SK-N-SH (cell line): Measurements from ENCODE around the gene USP22. TPM values are rescaled to one million over a fixed set of nuclear protein-coding genes. Genes with fewer than 3 reads are reported as not detected.

Experiments
- CTCF ChIA-PET: fragments of 300-600, 350-600 bp; formaldehyde crosslinking; extraction: SDS; loops from one replicate; lab custom pipeline; 2021; lab: Yijun Ruan, JAX
- POLR2A ChIA-PET: fragments of 350-600 bp; sonication (Branson Sonifier 250); formaldehyde crosslinking; extraction: SDS; loops from one replicate; lab custom pipeline; 2020; ENCODE audit warnings: antibody characterized with exemption, inconsistent platforms; lab: Yijun Ruan, JAX
- DNase-seq: peaks from one replicate; pipeline ENCODE4 v3.0.0; 2012
- H2AFZ ChIP-seq: fragments of 200-600 bp; sonication (generic); 2 replicates; pipeline ENCODE4 v1.8.1; 2016; ENCODE audit warnings: antibody characterized with exemption, mild to moderate bottlenecking, low read depth
- H3F3A ChIP-seq: fragments of 200-600 bp; sonication (generic); replicated peaks from 2 replicates; pipeline ENCODE3; 2016; ENCODE audit warnings: antibody characterized with exemption, mild to moderate bottlenecking; ENCODE audit not compliant: insufficient read depth
- H3K27ac ChIP-seq, 2 experiments: fragments of 200-500 bp in 1 of 2; fragments of 200-600 bp in 1 of 2; sonication (Bioruptor generic) in 1 of 2; sonication (generic), shearing (Covaris generic) in 1 of 2; 2 replicates each; pipeline versions ENCODE4 v1.5.1 to v1.6.1; 2014 to 2016; ENCODE audit warnings: low read depth in 2 of 2, inconsistent platforms in 1 of 2, low read length in 1 of 2, mild to moderate bottlenecking in 1 of 2, mixed read lengths in 1 of 2
- H3K27me3 ChIP-seq: fragments of 200-600 bp; sonication (generic), shearing (Covaris generic); 2 replicates; pipeline ENCODE4 v1.6.1; 2016; ENCODE audit warnings: mixed run types; ENCODE audit not compliant: insufficient read depth
- H3K36me3 ChIP-seq, 2 experiments: fragments of 200-500 bp in 1 of 2; fragments of 200-600 bp in 1 of 2; sonication (Bioruptor generic) in 1 of 2; sonication (generic) in 1 of 2; replicated peaks in 1 of 2; 2 replicates each; pipeline versions ENCODE3 to v1.5.1; 2014 to 2016; ENCODE audit warnings: low read length in 1 of 2, mild to moderate bottlenecking in 1 of 2; ENCODE audit not compliant: insufficient read depth in 2 of 2, control insufficient read depth in 1 of 2
- H3K4me1 ChIP-seq, 2 experiments: fragments of 200-500 bp in 1 of 2; fragments of 200-600 bp in 1 of 2; sonication (Bioruptor generic) in 1 of 2; sonication (generic), shearing (Covaris generic) in 1 of 2; 2 replicates each; pipeline versions ENCODE4 v1.5.1 to v1.6.1; 2014 to 2016; ENCODE audit warnings: low read depth in 1 of 2, low read length in 1 of 2, mixed run types in 1 of 2; ENCODE audit not compliant: insufficient read depth in 2 of 2, control insufficient read depth in 1 of 2
- H3K4me2 ChIP-seq: fragments of 200-600 bp; sonication (generic), shearing (Covaris generic); 2 replicates; pipeline ENCODE4 v1.6.1; 2017; ENCODE audit warnings: mixed run types
- H3K4me3 ChIP-seq, 2 experiments: fragments of 200-500 bp in 1 of 2; fragments of 200-600 bp in 1 of 2; sonication (Bioruptor generic) in 1 of 2; sonication (generic), shearing (Covaris generic) in 1 of 2; 2 replicates each; pipeline versions ENCODE4 v1.5.1 to v1.8.1; 2014 to 2016; ENCODE audit warnings: low read depth in 2 of 2, inconsistent platforms in 1 of 2, low read length in 1 of 2, mild to moderate bottlenecking in 1 of 2, mixed read lengths in 1 of 2, moderate library complexity in 1 of 2
- H3K79me2 ChIP-seq: fragments of 200-600 bp; sonication (generic); 2 replicates; pipeline ENCODE4 v1.8.1; 2017; ENCODE audit warnings: mild to moderate bottlenecking; ENCODE audit not compliant: insufficient read depth
- H3K9ac ChIP-seq: fragments of 200-600 bp; sonication (generic); 2 replicates; pipeline ENCODE4 v1.6.1; 2017; ENCODE audit warnings: mixed run types
- H3K9me2 ChIP-seq: fragments of 200-600 bp; sonication (generic); 2 replicates; pipeline ENCODE4 v1.6.1; 2017; ENCODE audit warnings: mixed run types
- H3K9me3 ChIP-seq: fragments of 200-600 bp; sonication (generic); 2 replicates; pipeline ENCODE4 v1.6.1; 2017; ENCODE audit warnings: mixed run types, mild to moderate bottlenecking, moderate library complexity
- H4K20me1 ChIP-seq: fragments of 200-600 bp; sonication (generic); 2 replicates; pipeline ENCODE4 v1.6.1; 2017; ENCODE audit warnings: mild to moderate bottlenecking, mixed run types; ENCODE audit not compliant: insufficient read depth
- CHD2 ChIP-seq: fragments of 150-350 bp; IDR thresholded peaks from 2 replicates; pipeline ENCODE4 v1.6.1; 2018; ENCODE audit warnings: low read length; ENCODE audit not compliant: partially characterized antibody
- CTCF ChIP-seq: fragments of 200-600 bp; sonication (generic); IDR thresholded peaks from 2 replicates; pipeline ENCODE4 v1.6.1; 2017; ENCODE audit warnings: antibody characterized with exemption, mild to moderate bottlenecking, moderate library complexity
- EP300 ChIP-seq, 2 experiments: IDR thresholded peaks; 2 replicates each; pipeline versions ENCODE4 v1.4.0 to v1.6.1; 2012; ENCODE audit warnings: borderline replicate concordance in 1 of 2, low read depth in 1 of 2, low read length in 1 of 2
- FOSL2 ChIP-seq: IDR thresholded peaks from 2 replicates; pipeline ENCODE4 v1.4.0; 2012; ENCODE audit warnings: low read depth, mild to moderate bottlenecking, moderate library complexity, borderline replicate concordance
- FOXJ3 ChIP-seq: sonication (generic); formaldehyde crosslinking; IDR thresholded peaks from 2 replicates; pipeline ENCODE4 v1.5.1; 2020; ENCODE audit warnings: mild to moderate bottlenecking, missing genetic modification reagents
- GABPA ChIP-seq: IDR thresholded peaks from 2 replicates; pipeline ENCODE4 v1.4.0; 2012; ENCODE audit warnings: low read depth, mild to moderate bottlenecking
- IRF3 ChIP-seq: fragments of 150-350 bp; IDR thresholded peaks from 2 replicates; pipeline ENCODE4 v1.6.1; 2016; ENCODE audit warnings: mild to moderate bottlenecking, low read depth, low read length
- JUND ChIP-seq: IDR thresholded peaks from 2 replicates; pipeline ENCODE4 v1.4.0; 2012
- MXI1 ChIP-seq: IDR thresholded peaks from 2 replicates; pipeline ENCODE4 v1.6.1; 2012; ENCODE audit warnings: mild to moderate bottlenecking, low read depth, low read length, improper control_type of control experiment
- PBX3 ChIP-seq: IDR thresholded peaks from 2 replicates; pipeline ENCODE4; 2012
- REST ChIP-seq: IDR thresholded peaks from 2 replicates; pipeline ENCODE4 v1.6.1; 2012; ENCODE audit warnings: mild to moderate bottlenecking, low read depth, low read length, moderate library complexity
- RFX5 ChIP-seq: IDR thresholded peaks from 2 replicates; pipeline ENCODE4 v1.6.1; 2012; ENCODE audit warnings: mild to moderate bottlenecking, improper control_type of control experiment, low read length
- SIN3A ChIP-seq: IDR thresholded peaks from 2 replicates; pipeline ENCODE4 v1.6.1; 2012; ENCODE audit warnings: low read depth, mild to moderate bottlenecking, low read length, moderate library complexity, borderline replicate concordance
- TCF12 ChIP-seq: IDR thresholded peaks from 2 replicates; pipeline ENCODE4 v1.4.0; 2012
- TEAD4 ChIP-seq: IDR thresholded peaks from 2 replicates; pipeline ENCODE4 v1.4.0; 2012; ENCODE audit warnings: mild to moderate bottlenecking, borderline replicate concordance; ENCODE audit not compliant: insufficient read depth
- USF2 ChIP-seq: fragments of 150-350 bp; IDR thresholded peaks from 2 replicates; pipeline ENCODE4 v1.6.1; 2017; ENCODE audit warnings: antibody characterized with exemption, low read length, low read depth, borderline replicate concordance
- YY1 ChIP-seq: IDR thresholded peaks from 2 replicates; pipeline ENCODE4 v1.4.0; 2012; ENCODE audit warnings: low read depth, mild to moderate bottlenecking
- WGBS: methylation state at CpG from one replicate; pipeline ENCODE4 v1.1.6; 2017; ENCODE audit warnings: low lambda C conversion rate; 5-methylcytosine and 5-hydroxymethylcytosine counted together
- polyA plus RNA-seq, 3 experiments: library from polyadenylated mRNA; depleted of rRNA; stranded (reverse); fragments of >200 nt; gene quantifications; 2 replicates each; pipeline ENCODE4 v1.2.3, GENCODE V29; 2012

The USP22 gene
- polyA plus RNA-seq, 1 of the 3 experiments (the other 2 are of a cell fraction): 142 TPM

GRCh38 chr17:21030375-21030774, 12.4 kb downstream of the USP22 start (continued):
- TF ChIP-seq REST: no peak
- TF ChIP-seq MXI1: no peak

- Histone ChIP-seq H3K9me2 (no peaks in the 10 kb centered on the region), H3K9me3 (no peaks in the 10 kb centered on the region), H2AFZ (no peak overlapping the region), H3K27me3 (no peaks in the 10 kb centered on the region), H3K4me2 (0 out of 2 replicates have a peak overlapping the region, but pooled peaks have one; percentile 11), H3F3A (peaks cover 20% of the 10 kb centered on the region), H4K20me1 (peaks cover 100% of the 10 kb centered on the region), H3K4me3 (peak overlapping the region in 1 of 2 experiments; percentile 35; a peak in 1 of 4 replicates), H3K4me1 (peaks cover 5 to 19% of the 10 kb centered on the region in 2 experiments; a peak in 3 of 4 replicates), H3K79me2 (peaks cover 98% of the 10 kb centered on the region), H3K9ac (no peak overlapping the region), H3K27ac (no peak overlapping the region), H3K36me3 (peaks cover 29 to 45% of the 10 kb centered on the region in 2 experiments)
- ChIA-PET POLR2A (no interaction called here), CTCF (no interaction called here)
- WGBS: 74% methylated on average over 2 of the region's 2 CpGs
- no peak for DNase-seq
- TF ChIP-seq PBX3: no peak
- no peak for TF ChIP-seq YY1
- TF ChIP-seq SIN3A: no peak
- TF ChIP-seq MXI1: no peak
- TF ChIP-seq FOXJ3: no peak
- no peak for TF ChIP-seq TCF12
- no peak for TF ChIP-seq JUND
Measured at GRCh38 chr17:21029515-21029914, 13.3 kb downstream of the USP22 start.

- ChIA-PET POLR2A (no interaction called here), CTCF (interaction anchor here (1.0 kb wide), 1 partner anchor 15 kb away, joined by 3 read pairs; no protein-coding TSS in a partner anchor)
- H3K27me3 ChIP-seq: no peaks in the 10 kb centered on the region
- no peak for DNase-seq
- H3K27ac ChIP-seq: no peak overlapping the region
- H3K9me2 ChIP-seq: no peaks in the 10 kb centered on the region
- H3F3A ChIP-seq: peaks cover 20% of the 10 kb centered on the region
- no peaks in the 10 kb centered on the region for H3K9me3 ChIP-seq
- H3K36me3 ChIP-seq: peaks cover 33 to 49% of the 10 kb centered on the region in 2 experiments
- H3K4me2 ChIP-seq: no peak overlapping the region
- peaks cover under 1 to 14% of the 10 kb centered on the region in 2 experiments; a peak in 2 of 4 replicates for H3K4me1 ChIP-seq
- peaks cover 100% of the 10 kb centered on the region for H4K20me1 ChIP-seq
- H3K4me3 ChIP-seq: no peak overlapping the region; a peak in 1 of 4 replicates
- H2AFZ ChIP-seq: no peak overlapping the region
- H3K79me2 ChIP-seq: peaks cover 98% of the 10 kb centered on the region
- 81% methylated on average over 7 of the region's 7 CpGs for WGBS
- no peak overlapping the region for H3K9ac ChIP-seq
- TF ChIP-seq GABPA (no peak), SIN3A (no peak), EP300 (IDR thresholded peaks at IDR 0.05; ENCODE audit: borderline replicate concordance in 1 of 2, low read depth in 1 of 2, low read length in 1 of 2) (no peak), FOSL2 (no peak), CHD2 (no peak), USF2 (no peak), CTCF (no peak), TEAD4 (no peak), RFX5 (no peak), IRF3 (no peak)
Measured at GRCh38 chr17:21029036-21029435, 13.8 kb downstream of the USP22 start.
